Measurements from ENCODE around the gene ZG16. TPM values are rescaled to one million over a fixed set of nuclear protein-coding genes. Genes with fewer than 3 reads are reported as not detected.
"Not testable (repeated sequence)": the region's sequence is repeated elsewhere in the genome, so short reads cannot be mapped to it uniquely, and the experiment has no call there.

Gene ZG16
- total RNA-seq, 1 experiment from 2014 or later, result 0.26 TPM

GRCh38 chr16:29757950-29758466 is 20.0 kb upstream of the ZG16 start:
- peaks cover 14% of the 10 kb centered on the region for H3K4me1 ChIP-seq (replicated peaks; ENCODE audit: insufficient read depth)
- H3K4me2 ChIP-seq, result peak overlapping the region; percentile 41
- no TSS peak for BruUV-seq (replicated peaks)
- H3K9me3 ChIP-seq (ENCODE audit: insufficient read depth, low read depth), result no peaks in the 10 kb centered on the region
- H3K79me2 ChIP-seq (ENCODE audit: low read depth), result no peaks in the 10 kb centered on the region
- H3K9me2 ChIP-seq (ENCODE audit: insufficient read depth), result no peaks in the 10 kb centered on the region
- H3K27me3 ChIP-seq (ENCODE audit: insufficient read depth, low read depth), result no peaks in the 10 kb centered on the region
- no peak for TF ChIP-seq EZH2 (IDR thresholded peaks at IDR 0.05; ENCODE audit: low read depth)
- TF ChIP-seq CTCF (conservative IDR thresholded peaks at IDR 0.05), result peak; percentile 39; the same call in 1 of the 2 replicates
- no peaks in the 10 kb centered on the region for H3K36me3 ChIP-seq (ENCODE audit: low read depth)
- peaks cover 24% of the 10 kb centered on the region for H3F3A ChIP-seq (ENCODE audit: insufficient read depth, low read depth)
- H4K20me1 ChIP-seq (ENCODE audit: insufficient read depth), result no peaks in the 10 kb centered on the region
- no peak for DNase-seq
- ChIA-PET POLR2A (ENCODE audit: unreplicated experiment) (interaction anchor here (0.8 kb wide), 1 partner anchor 59 kb away, joined by 4 read pairs; no protein-coding TSS in a partner anchor), CTCF (interaction anchor here (0.5 to 0.7 kb wide), 2 partner anchors 12 to 1483 kb away, joined by 3 to 6 read pairs; no protein-coding TSS in a partner anchor)
- intact Hi-C loops (cut with micrococcal nuclease; ENCODE audit: unreplicated experiment), result no loop called here
- H2AFZ ChIP-seq, result peak overlapping the region; percentile 30; the same call in 1 of the 2 replicates
- no peak overlapping the region for H3K4me3 ChIP-seq
- H3K27ac ChIP-seq, result peak overlapping the region; percentile 45

- Histone ChIP-seq H3K9me3 (ENCODE audit: insufficient read depth, low read depth) (no peaks in the 10 kb centered on the region), H3K4me2 (no peak overlapping the region), H3K27ac (no peak overlapping the region), H3K36me3 (ENCODE audit: low read depth) (no peaks in the 10 kb centered on the region), H2AFZ (no peak overlapping the region), H3F3A (ENCODE audit: insufficient read depth, low read depth) (peaks cover 41% of the 10 kb centered on the region), H3K4me3 (no peak overlapping the region), H3K27me3 (ENCODE audit: insufficient read depth, low read depth) (no peaks in the 10 kb centered on the region), H3K79me2 (ENCODE audit: low read depth) (no peaks in the 10 kb centered on the region), H3K4me1 (replicated peaks; ENCODE audit: insufficient read depth) (peaks cover 33% of the 10 kb centered on the region), H4K20me1 (ENCODE audit: insufficient read depth) (no peaks in the 10 kb centered on the region), H3K9me2 (ENCODE audit: insufficient read depth) (no peaks in the 10 kb centered on the region)
- DNase-seq, result no peak
- intact Hi-C loops (cut with micrococcal nuclease; ENCODE audit: unreplicated experiment), result no loop called here
- ChIA-PET CTCF (no interaction called here), POLR2A (ENCODE audit: unreplicated experiment) (no interaction called here)
- TF ChIP-seq EZH2 (IDR thresholded peaks at IDR 0.05; ENCODE audit: low read depth) (no peak), CTCF (conservative IDR thresholded peaks at IDR 0.05) (no peak)
- no TSS peak for BruUV-seq (replicated peaks)
Measured at GRCh38 chr16:29760567-29761279, 17.3 kb upstream of the ZG16 start.

GRCh38 chr16:29761280-29761651 is 16.8 kb upstream of the ZG16 start:
- H3K27me3 ChIP-seq (ENCODE audit: insufficient read depth, low read depth); H3K4me3 ChIP-seq; H4K20me1 ChIP-seq (ENCODE audit: insufficient read depth); H3K4me2 ChIP-seq; H3K27ac ChIP-seq; DNase-seq; H3K36me3 ChIP-seq (ENCODE audit: low read depth); H2AFZ ChIP-seq; BruUV-seq (replicated peaks); H3K9me3 ChIP-seq (ENCODE audit: insufficient read depth, low read depth); intact Hi-C loops (cut with micrococcal nuclease; ENCODE audit: unreplicated experiment); H3K9me2 ChIP-seq (ENCODE audit: insufficient read depth); H3K79me2 ChIP-seq (ENCODE audit: low read depth); POLR2A ChIA-PET (ENCODE audit: unreplicated experiment): not testable (repeated sequence)
- peaks cover 44% of the 10 kb centered on the region for H3F3A ChIP-seq (ENCODE audit: insufficient read depth, low read depth)
- CTCF ChIA-PET, result interaction anchor here (1.0 kb wide), 1 partner anchor 20 kb away, joined by 3 read pairs; no protein-coding TSS in a partner anchor
- H3K4me1 ChIP-seq (replicated peaks; ENCODE audit: insufficient read depth), result peaks cover 36% of the 10 kb centered on the region
